ENCODE measurements around the gene LORICRIN.

Gene LORICRIN

DNA sequence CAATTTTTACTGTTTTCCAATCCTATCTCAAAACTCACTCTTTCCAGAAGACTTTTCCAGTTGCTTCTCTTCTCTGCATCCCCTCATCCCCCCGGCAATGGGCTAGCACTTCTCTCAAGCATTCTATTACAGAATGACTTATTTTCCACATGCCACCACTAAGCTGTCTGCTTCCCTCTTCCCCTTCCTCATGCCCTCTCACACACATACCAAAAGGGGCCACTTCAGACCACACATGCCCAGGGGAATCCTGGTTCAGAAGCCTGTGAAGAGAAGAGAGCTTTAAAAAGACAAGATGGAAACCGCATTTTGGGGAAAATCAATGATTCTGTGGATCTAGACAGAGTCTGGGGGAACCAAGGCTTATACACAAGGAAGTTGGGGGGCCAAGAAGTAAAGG is 8.4 kb upstream of the LORICRIN start:
- no peak for DNase-seq

DNA sequence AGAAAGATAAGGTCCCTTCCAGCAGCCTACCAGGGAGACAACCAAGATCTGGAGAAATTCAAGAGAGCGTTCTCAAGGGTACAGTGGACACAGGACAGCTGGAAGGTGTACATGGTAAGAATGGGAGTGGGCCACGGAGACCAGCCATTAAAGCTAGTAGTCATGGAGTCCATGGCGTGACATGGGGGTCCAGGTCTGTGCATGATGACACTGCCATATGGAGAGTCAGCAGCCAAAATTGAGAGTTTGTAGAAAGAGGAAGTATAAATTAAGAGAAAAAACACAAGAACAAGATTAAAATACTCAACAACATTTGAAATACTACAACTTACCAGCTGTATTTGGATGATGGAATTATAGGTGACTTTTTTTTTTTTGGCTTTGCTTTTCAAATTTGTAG is 7.9 kb upstream of the LORICRIN start:
- DNase-seq, result no peak

DNA sequence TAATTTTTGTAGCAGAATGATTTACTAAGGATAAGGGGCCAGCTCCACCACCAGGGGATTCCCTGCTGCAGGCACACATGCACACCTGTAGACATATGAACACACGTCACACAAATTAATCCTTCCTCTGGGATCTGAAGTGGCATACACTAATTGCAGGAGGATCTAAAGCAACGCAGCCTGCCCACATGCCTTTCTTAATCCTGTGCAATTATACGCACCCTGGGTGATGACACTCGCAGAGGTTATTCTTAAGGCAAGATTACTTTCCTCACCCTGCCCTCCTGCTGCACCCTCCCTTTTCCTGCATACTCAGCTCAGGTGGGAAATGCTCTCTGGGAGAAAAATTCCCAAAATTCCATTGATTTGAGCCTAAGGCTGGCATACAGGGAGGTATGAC is 7.5 kb upstream of the LORICRIN start:
- no peak for DNase-seq

DNA sequence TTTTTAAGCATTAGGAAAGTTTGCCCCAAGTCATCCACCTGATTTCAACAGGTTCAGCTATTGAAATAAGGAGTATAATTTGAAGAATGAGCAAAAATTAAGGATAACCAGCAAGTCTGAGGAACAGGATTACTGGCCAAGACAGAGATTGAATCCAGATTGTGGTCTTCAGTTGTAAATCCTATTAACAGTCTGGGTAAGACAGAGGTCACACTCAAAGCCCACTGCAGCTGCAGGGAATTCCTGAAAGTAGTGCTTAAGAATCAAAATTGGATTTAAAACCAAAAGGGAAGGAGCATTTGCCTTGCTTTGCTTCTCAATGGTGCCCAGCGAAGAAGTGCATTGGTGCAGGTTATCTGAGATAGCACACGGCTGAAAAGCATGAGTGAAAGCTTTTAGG is 6.4 kb upstream of the LORICRIN start:
- no peak for DNase-seq

DNA sequence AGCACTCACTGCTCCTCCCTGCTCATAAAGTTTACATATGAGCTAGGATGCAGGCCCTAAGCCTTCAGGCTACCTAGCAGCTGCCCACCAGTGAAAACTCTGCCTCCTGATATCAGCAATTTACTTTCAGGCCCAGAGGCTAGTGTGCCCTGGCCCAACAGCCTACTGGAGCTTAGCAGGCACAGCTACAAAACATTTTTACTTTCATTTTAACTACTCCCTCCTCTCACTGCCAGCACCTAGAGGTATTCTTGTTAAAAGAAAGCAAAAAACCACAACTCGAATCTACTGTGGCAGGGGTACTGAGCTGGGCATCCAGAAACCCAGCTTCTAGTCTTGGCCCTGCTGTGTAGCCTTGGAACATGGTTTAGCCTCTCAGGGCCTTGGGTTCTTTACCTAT is 5.8 kb upstream of the LORICRIN start:
- DNase-seq, result no peak

DNA sequence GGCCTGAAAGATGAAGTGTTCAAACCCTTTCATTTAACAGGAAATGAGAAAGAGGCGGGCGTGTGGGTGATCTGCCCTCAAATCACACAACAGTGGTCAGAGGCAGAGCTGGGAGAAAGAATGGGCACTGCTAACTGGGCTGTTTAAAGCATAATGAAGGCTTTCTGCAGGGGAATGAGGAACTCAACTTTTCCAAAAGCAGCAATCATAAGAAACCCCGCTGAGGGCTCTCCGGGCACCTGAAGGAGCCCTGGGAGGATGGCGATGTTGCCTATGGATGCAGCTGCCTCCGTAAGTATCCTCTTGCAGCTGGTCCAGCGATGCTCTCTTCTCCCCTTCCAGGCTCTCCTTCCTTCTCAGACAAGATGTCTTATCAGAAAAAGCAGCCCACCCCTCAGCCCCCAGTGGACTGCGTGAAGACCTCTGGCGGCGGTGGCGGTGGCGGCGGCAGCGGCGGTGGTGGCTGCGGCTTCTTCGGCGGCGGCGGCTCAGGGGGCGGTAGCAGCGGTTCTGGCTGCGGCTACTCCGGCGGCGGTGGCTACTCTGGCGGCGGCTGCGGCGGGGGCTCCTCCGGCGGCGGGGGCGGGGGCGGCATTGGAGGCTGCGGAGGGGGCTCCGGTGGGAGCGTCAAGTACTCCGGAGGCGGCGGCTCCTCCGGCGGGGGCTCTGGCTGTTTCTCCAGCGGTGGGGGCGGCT is 1.2 kb downstream of the LORICRIN start:
- DNase-seq, result no peak

DNA sequence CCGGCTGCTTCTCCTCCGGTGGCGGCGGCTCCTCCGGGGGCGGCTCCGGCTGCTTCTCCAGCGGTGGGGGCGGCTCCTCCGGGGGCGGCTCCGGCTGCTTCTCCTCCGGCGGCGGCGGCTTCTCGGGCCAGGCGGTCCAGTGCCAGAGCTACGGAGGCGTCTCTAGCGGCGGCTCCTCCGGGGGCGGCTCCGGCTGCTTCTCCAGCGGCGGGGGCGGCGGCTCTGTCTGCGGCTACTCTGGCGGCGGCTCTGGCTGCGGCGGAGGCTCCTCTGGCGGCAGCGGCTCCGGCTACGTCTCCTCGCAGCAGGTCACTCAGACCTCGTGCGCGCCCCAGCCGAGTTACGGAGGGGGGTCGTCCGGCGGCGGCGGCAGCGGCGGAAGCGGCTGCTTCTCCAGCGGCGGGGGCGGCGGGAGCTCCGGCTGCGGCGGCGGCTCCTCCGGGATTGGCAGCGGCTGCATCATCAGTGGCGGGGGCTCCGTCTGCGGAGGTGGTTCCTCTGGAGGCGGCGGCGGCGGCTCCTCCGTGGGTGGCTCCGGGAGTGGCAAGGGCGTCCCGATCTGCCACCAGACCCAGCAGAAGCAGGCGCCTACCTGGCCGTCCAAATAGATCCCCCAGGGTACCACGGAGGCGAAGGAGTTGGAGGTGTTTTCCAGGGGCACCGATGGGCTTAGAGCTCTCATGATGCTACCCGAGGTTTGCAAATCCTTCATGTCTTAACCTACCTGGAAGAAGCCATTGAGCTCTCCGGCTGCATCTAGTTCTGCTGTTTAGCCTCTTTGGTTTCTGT is 2.0 kb downstream of the LORICRIN start:
- DNase-seq, result no peak

DNA sequence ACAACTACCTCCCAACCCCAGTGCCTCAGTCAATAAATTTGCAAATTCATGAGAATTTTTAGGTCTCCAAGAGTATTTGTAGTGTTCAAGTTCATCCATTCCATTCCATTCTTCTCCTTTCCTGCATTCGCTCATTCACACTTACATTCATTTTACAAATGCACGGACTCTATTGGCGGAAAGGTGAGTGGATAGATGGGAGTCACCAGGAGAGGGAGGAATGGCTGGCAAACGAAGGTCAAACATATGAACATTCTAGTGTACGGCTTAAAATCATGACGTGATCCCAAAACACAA is 2.5 kb downstream of the LORICRIN start:
- DNase-seq, result no peak

DNA sequence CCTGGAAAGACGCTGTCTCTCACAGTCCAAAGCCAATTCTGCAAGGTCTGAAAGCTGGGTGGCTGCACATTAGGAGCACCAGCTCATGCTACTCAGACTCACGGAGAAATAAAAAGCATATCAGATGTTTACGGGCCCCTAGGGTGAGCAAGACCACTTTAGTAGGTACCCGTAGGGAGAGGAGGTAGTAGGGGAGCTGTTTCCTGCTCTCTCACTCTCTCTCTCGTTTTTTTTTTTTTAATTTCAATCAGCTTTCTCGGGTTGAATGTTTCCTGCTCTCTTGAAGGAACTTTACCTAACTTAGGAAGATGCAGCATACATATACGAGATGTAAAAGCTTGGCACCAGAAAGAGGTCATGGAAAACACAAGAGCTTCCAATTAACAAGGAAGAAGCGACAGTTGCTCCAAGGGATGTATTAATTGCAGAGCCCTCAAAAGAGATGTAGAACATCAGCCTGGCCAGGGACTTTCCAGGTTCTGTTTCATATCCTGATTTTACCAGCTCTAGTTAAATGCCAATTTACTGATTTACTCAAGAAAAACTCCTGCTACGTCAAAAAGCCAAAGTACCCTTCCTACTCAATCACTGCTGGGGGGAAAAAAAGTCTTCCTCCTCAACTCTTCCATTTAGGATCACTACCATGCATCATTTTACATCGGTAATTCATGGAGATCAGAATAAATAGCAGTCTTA is 3.1 kb downstream of the LORICRIN start:
- no peak for DNase-seq

DNA sequence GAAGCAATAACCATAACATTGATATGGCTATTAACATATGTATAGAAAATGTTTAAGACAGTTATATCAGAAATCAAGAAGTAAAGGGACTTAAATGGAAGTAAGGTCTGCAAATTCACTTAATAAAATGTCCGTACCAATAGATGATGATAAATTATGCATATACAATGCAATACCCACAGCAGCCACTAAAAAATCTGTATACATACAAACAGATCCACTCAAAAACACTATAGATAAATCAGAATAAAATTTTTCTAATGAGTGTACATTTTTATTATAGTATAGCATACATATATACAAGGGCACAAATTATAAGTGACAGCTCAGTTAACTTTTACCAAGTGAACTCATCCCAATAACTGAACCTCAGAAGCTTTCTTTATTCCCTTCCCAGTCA is 6.0 kb downstream of the LORICRIN start:
- no peak for DNase-seq

DNA sequence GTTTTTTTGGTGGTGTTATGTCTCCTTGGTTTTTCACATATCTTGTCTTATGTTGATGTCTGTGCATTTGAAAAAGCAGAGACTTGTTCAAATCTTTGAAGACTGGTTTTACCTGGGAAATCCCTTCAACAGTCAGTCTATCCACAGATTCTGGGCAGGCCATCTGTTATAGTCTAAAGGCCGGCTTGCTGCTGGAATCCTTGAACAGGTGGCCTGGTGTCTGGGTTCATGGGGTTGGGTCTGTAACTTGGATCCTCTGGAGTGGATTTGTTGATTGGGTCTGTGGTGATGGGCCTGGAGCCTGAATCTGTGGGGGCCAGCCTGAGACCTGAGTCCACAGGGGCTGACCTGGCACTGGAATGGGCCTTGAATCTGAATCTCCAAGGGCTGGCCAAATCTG is 12.2 kb downstream of the LORICRIN start:
- no peak for DNase-seq

DNA sequence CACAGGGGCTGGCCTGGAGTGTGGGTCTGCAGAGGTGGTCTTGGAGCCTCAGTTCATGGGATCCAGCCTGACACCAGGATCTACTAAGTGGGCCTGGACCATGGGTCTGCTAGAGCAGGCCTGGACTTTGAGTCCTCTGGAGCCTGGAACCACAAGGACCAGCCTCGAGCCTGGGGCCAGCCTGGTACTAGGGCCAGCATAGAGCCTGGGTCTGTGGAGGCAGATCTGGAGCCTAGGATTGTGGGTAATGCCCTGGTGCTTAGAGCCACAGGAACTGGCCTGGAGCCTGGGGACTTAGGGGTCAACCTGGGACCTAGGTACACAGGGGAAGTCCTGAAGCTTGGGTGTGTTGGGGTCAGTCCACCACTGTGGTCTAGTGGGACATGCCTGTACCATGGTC is 12.7 kb downstream of the LORICRIN start:
- no peak for DNase-seq

DNA sequence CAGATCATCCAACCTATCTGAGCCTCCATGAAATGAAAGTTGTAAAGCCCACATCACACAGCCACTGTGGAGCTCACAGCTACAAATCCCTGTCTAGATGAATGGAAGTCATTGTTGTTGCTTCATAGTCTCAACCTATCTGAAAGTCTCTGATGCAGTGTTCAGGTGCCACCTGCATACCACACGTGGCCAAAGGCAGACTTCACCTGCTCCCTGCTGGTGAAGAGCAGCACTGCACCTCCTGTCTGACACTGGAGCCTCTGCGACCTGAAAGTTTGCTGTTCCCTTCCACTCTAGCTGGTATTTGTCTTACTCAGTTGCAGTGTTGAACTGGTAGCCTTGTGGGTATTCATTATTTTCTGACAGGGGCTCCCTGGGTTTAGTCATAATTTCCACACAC is 18.4 kb downstream of the LORICRIN start:
- DNase-seq, result peak; percentile 53

DNA sequence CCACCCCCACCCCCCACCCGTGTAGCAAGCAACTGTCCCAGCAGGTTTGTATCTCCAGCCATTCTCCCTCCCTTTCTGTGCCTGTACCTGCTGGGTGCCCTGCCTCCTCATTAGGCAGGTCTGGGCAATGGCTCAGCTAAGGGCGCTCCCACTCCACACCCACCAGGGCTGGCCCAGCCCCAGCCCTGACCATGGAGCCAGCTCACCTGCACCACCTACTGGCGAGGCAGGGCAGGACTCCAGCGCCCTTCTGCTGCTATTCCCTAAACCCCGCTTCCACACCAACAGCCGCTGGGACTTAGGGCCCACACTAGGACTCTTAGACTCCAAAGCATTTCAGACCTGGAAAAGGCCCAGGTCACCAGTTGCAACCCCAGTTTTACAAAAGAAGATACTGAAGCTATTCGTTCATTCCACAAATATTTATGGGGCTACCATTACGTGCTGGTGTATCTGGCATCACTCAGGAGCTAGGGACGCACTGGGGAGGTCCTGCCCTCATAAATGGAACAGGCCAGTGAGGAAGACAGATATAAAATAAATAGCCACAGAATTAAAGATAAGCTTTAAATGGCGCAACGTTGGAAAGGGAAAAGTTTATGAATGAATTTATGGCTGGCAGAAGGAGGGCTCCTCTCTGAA is 29.3 kb downstream of the LORICRIN start:
- DNase-seq, result peak; percentile 18

DNA sequence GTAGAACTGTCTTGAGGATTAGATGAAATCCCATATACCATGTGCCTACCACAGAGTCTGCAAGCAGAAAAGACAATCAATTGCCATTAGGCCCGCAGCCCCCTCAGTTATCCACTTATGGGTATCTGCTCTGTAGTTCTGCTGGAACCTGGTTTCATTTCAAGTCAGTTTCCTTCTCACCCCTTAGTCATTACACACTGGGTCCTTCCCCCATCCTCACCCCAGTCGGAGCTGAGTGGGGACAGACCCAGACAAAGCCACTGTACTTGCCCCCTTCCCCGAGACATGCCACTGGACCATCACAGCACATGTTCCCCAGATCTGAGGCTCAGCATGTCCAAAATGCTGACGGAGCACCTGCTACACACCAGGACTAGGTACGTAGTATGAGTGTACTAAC is 32.0 kb downstream of the LORICRIN start:
- no peak for DNase-seq

DNA sequence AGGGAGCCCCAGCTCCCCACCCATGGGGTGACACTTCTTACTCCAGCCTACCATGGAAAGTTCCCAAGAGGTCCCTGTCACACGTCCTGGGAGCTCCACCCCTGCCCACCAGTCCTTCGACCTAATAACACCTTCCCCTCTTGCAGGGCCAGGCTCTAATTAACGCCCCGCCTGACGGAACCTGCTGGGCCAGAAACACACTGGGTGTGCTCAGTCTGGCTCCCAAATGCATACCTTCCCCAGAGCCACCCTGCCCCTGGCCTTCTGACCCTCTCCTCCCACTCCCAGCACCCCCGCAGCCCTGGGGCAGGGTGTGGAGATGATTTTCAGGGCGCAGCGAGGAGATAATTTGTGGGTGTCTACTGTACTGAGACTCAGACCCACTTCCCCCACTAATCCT is 32.7 kb downstream of the LORICRIN start:
- no peak for DNase-seq

DNA sequence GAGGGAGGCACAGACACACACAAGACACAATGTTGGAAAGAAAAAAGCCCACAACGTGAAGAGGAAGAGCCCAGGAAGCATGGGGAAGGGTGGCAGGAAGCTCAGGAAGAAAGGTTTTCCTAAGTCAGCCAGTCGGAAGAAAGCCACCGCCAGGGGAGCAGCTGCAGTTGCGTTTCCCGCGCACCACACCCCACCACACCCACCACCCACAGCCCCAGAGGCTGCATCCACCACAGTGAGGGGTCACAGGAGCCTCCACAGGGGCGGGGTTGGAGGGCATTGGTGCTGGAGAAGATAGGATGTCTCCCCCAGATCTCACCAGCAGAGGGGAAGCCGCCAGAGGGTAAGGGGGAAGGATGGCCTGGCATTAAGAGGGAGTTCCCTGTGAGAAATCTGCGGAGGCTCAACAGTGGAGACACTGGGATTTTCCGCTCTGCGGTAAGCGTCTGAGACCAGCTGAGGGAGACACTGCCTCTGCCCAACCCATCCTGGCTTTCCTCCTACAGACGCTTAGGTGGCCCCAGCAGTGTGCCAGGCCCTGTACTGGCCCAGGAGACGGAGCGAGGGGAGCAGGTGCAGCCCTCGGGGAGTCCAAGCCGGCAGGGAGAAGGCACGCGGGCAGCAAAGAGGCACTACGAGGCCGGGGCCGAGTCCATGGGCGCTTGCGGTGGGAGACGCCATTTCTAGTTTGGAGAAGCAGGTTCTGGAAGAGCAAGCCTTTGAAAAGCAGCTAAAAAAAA is 33.4 kb downstream of the LORICRIN start:
- DNase-seq, result no peak

DNA sequence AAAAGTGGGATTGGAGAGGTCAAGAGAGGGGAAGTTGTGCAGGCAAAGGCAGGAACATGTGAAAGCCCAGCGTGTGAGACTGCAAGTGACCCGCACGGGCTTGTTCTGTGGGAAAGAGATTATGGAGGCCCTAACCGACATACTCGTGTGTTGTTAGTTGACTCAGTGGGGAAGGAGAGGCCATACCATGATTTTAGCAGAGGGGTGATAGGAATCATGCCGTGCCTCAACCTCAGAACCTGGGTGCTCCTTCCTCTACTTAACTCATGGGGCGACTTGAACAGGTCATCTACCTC is 33.9 kb downstream of the LORICRIN start:
- no peak for DNase-seq

DNA sequence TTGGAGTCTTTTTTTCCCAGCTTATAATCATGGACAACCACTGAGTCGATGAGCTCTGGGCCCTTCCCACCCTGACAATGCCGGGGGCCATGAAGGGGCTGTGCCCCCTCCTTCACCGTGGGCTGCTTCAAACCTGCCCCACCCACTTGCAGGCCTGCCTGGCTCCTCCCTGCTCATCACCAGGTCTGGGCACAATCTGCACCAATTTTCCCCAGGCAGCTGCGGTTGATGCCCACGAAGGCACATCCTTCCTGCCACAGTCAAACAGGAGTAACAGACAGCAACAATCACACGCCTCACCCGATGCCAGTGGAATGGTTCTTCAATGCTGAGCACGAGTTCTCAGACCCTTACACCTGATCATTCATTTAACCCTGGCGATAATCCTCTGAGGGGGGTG is 34.4 kb downstream of the LORICRIN start:
- no peak for DNase-seq

DNA sequence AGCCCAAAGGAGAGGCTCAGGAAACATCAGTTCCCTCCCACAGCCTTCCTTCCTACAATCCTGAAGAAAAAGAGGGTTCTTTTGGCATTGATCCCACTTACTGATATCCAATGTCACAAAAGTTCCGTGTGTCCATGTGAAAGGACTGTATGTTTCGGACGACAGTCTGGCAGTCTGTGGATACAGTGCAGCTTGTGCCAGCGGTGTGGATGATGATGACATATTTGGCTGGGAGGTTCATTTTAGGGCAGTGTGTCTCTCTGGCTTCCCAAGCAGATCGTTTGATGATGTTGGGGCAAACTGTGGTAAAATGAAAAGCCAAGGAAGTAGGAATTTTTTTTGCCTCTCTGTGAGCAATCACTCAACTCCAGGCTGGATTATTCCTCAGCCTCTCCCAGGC is 42.8 kb downstream of the LORICRIN start:
- no peak for DNase-seq

DNA sequence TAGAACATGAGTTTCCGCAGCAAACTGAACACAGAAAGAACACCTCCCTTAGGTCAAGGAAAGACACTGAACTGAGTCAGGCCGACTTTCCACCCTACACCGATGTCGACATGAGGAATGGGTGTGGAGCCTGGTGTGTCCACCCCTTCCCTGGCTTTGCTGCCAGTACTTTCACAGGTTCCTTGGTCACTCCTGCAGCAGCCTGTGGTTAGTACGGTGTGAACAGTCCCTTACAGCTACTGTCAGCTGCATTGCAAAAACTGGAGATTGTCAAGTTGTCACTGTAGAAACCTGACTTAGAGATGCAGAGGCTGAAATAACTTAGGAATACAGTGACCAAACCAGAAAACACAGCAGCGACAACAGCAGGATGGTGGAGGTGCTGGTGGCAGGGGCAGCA is 46.2 kb downstream of the LORICRIN start:
- DNase-seq, result no peak

DNA sequence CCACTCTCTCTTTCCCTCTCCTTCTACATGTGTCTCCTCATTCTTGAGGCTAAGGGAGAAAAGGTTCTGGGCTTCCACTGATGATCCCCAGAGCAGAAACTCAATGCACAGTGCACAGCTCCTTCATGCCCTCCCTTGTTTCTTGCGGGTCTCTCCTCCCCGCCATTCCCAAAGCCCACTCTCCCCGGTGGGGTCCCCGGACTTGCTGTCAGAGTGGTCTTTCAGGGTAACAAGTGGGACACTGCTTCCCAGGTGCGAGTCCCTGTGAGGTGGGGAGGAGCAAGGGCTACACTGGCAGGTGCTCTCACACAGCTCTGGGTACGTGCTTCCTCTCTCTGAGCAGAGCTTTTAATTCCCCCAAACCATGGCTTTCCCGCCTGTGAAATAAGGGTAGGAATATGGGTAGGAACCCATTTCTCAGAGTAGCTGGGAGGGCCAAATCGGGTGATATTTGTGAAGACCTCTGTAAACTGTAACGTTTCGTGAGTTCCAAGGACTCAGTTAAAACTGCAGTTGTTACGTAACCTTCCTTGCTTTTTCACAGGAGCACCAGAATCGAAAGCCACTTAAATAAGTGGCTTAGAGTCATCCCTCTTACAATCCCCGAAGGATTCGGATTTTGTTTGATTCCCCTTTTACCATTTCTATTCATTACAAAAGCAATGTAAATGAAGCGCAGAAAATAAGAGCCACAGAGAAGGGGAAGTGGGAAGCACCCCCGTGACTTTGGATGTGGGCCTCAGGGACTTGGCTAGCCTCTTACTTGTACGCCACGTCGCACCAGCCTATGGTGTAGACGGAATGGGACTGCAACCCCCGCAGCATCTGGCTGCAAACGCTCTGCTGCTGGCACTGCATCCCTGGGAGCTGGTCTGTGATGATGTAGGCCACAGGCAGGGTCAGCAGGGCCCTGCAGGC is 47.1 kb downstream of the LORICRIN start:
- no peak for DNase-seq

Data from stimulated activated CD4-positive, alpha-beta T cell treated with anti-CD3 and anti-CD28 coated beads, Interleukin-1b, Interleukin-23, amount 100 ng/mL, for 48 hours (primary cell).